Measurements from ENCODE around the gene RBM7. TPM values are rescaled to one million over a fixed set of nuclear protein-coding genes. Genes with fewer than 3 reads are reported as not detected.

Gene RBM7
- 10 to 100 TPM; 36.9 to 41.7 TPM for total RNA-seq

- CTCF ChIA-PET: no interaction called here
- Mint-ChIP-seq H3K27ac (peak within 1 kb of the TSS; percentile 97), H3K9me3 (no peaks in the 10 kb centered on the region), H3K4me3 (peak within 1 kb of the TSS; percentile 90), H3K27me3 (ENCODE audit: low read depth) (no peaks in the 10 kb centered on the region), H3K4me1 (ENCODE audit: low read depth) (peaks cover 44% of the 10 kb centered on the region), H3K36me3 (ENCODE audit: low read depth) (peaks cover 25% of the 10 kb centered on the region)
- intact Hi-C loops (cut with micrococcal nuclease): loop anchor here (1.0 to 10.0 kb wide), 7 partner anchors 39 to 1086 kb away; partner anchors contain the start of genes CLDN25, REXO2, TTC12 and USP28
- peak; percentile 98 for DNase-seq
Observed at GRCh38 chr11:114400216-114400914, at the start of gene RBM7, which contains the start of gene C11orf71. TSS of gene RBM7 (plus strand) at chr11:114400666. CDS start at chr11:114400672, 6 bp downstream. TSS of gene C11orf71 (minus strand) at chr11:114400511. CDS start at chr11:114400331, 180 bp downstream.

- intact Hi-C loops (cut with micrococcal nuclease): no loop called here
- H3K4me3 Mint-ChIP-seq: no peak overlapping the region
- CTCF ChIA-PET: no interaction called here
- no peak overlapping the region for H3K27ac Mint-ChIP-seq
- H3K9me3 Mint-ChIP-seq: no peaks in the 10 kb centered on the region
- H3K4me1 Mint-ChIP-seq (ENCODE audit: low read depth): no peaks in the 10 kb centered on the region
- H3K27me3 Mint-ChIP-seq (ENCODE audit: low read depth): no peaks in the 10 kb centered on the region
- H3K36me3 Mint-ChIP-seq (ENCODE audit: low read depth): no peaks in the 10 kb centered on the region
- no peak for DNase-seq
Observed at GRCh38 chr11:114353443-114353842, 47.0 kb upstream of the RBM7 start.

GRCh38 chr11:114354076-114354475, 46.4 kb upstream of the RBM7 start:
- Mint-ChIP-seq H3K9me3 (no peaks in the 10 kb centered on the region), H3K36me3 (ENCODE audit: low read depth) (no peaks in the 10 kb centered on the region), H3K4me3 (no peak overlapping the region), H3K27ac (no peak overlapping the region), H3K4me1 (ENCODE audit: low read depth) (no peaks in the 10 kb centered on the region), H3K27me3 (ENCODE audit: low read depth) (no peaks in the 10 kb centered on the region)
- DNase-seq: no peak
- intact Hi-C loops (cut with micrococcal nuclease): no loop called here
- CTCF ChIA-PET: no interaction called here

GRCh38 chr11:114358716-114359115, 41.8 kb upstream of the RBM7 start:
- no peak overlapping the region for H3K27ac Mint-ChIP-seq
- H3K4me1 Mint-ChIP-seq (ENCODE audit: low read depth): no peaks in the 10 kb centered on the region
- H3K36me3 Mint-ChIP-seq (ENCODE audit: low read depth): no peaks in the 10 kb centered on the region
- no peaks in the 10 kb centered on the region for H3K9me3 Mint-ChIP-seq
- no peak for DNase-seq
- CTCF ChIA-PET: no interaction called here
- intact Hi-C loops (cut with micrococcal nuclease): no loop called here
- H3K4me3 Mint-ChIP-seq: no peak overlapping the region
- no peaks in the 10 kb centered on the region for H3K27me3 Mint-ChIP-seq (ENCODE audit: low read depth)

GRCh38 chr11:114359342-114359741, 41.1 kb upstream of the RBM7 start:
- no peak overlapping the region for H3K4me3 Mint-ChIP-seq
- H3K9me3 Mint-ChIP-seq: no peaks in the 10 kb centered on the region
- H3K36me3 Mint-ChIP-seq (ENCODE audit: low read depth): no peaks in the 10 kb centered on the region
- DNase-seq: no peak
- no peaks in the 10 kb centered on the region for H3K27me3 Mint-ChIP-seq (ENCODE audit: low read depth)
- no peaks in the 10 kb centered on the region for H3K4me1 Mint-ChIP-seq (ENCODE audit: low read depth)
- intact Hi-C loops (cut with micrococcal nuclease): no loop called here
- CTCF ChIA-PET: no interaction called here
- no peak overlapping the region for H3K27ac Mint-ChIP-seq

GRCh38 chr11:114362326-114362725, 38.1 kb upstream of the RBM7 start:
- H3K4me1 Mint-ChIP-seq (ENCODE audit: low read depth): no peaks in the 10 kb centered on the region
- CTCF ChIA-PET: interaction anchor here (1.2 kb wide), 1 partner anchor 12 kb away, joined by 5 read pairs; no protein-coding TSS in a partner anchor
- DNase-seq: no peak
- H3K36me3 Mint-ChIP-seq (ENCODE audit: low read depth): no peaks in the 10 kb centered on the region
- no peak overlapping the region for H3K27ac Mint-ChIP-seq
- H3K27me3 Mint-ChIP-seq (ENCODE audit: low read depth): peaks cover 9% of the 10 kb centered on the region
- H3K9me3 Mint-ChIP-seq: no peaks in the 10 kb centered on the region
- intact Hi-C loops (cut with micrococcal nuclease): no loop called here
- H3K4me3 Mint-ChIP-seq: no peak overlapping the region

- CTCF ChIA-PET: interaction anchor here (1.1 kb wide), 1 partner anchor 19 kb away, joined by 3 read pairs; no protein-coding TSS in a partner anchor
- Mint-ChIP-seq H3K36me3 (ENCODE audit: low read depth) (no peaks in the 10 kb centered on the region), H3K9me3 (no peaks in the 10 kb centered on the region), H3K27me3 (ENCODE audit: low read depth) (peaks cover 9% of the 10 kb centered on the region), H3K27ac (no peak overlapping the region), H3K4me1 (ENCODE audit: low read depth) (no peaks in the 10 kb centered on the region), H3K4me3 (no peak overlapping the region)
- intact Hi-C loops (cut with micrococcal nuclease): no loop called here
- no peak for DNase-seq
Observed at GRCh38 chr11:114362958-114363357, 37.5 kb upstream of the RBM7 start.

GRCh38 chr11:114366331-114367243, 33.9 kb upstream of the RBM7 start:
- CTCF ChIA-PET: no interaction called here

GRCh38 chr11:114367244-114367957, 33.1 kb upstream of the RBM7 start:
- Mint-ChIP-seq H3K27me3 (ENCODE audit: low read depth) (peaks cover 9% of the 10 kb centered on the region), H3K4me3 (no peak overlapping the region), H3K4me1 (ENCODE audit: low read depth) (no peaks in the 10 kb centered on the region), H3K27ac (no peak overlapping the region), H3K36me3 (ENCODE audit: low read depth) (no peaks in the 10 kb centered on the region), H3K9me3 (no peaks in the 10 kb centered on the region)
- no peak for DNase-seq
- intact Hi-C loops (cut with micrococcal nuclease): no loop called here
- CTCF ChIA-PET: interaction anchor here (1.1 to 1.2 kb wide), 2 partner anchors 20 to 27 kb away, joined by 3 to 5 read pairs; no protein-coding TSS in a partner anchor

More at GRCh38 chr11:114366331-114367243, 33.9 kb upstream of the RBM7 start:
- H3K36me3 Mint-ChIP-seq (ENCODE audit: low read depth): no peaks in the 10 kb centered on the region
- no peak overlapping the region for H3K27ac Mint-ChIP-seq
- intact Hi-C loops (cut with micrococcal nuclease): no loop called here
- H3K9me3 Mint-ChIP-seq: no peaks in the 10 kb centered on the region
- no peaks in the 10 kb centered on the region for H3K4me1 Mint-ChIP-seq (ENCODE audit: low read depth)
- H3K4me3 Mint-ChIP-seq: no peak overlapping the region
- H3K27me3 Mint-ChIP-seq (ENCODE audit: low read depth): peaks cover 9% of the 10 kb centered on the region
- no peak for DNase-seq

- DNase-seq: no peak
- Mint-ChIP-seq H3K9me3 (no peaks in the 10 kb centered on the region), H3K27ac (no peak overlapping the region), H3K36me3 (ENCODE audit: low read depth) (no peaks in the 10 kb centered on the region), H3K4me3 (no peak overlapping the region), H3K27me3 (ENCODE audit: low read depth) (peaks cover 9% of the 10 kb centered on the region), H3K4me1 (ENCODE audit: low read depth) (no peaks in the 10 kb centered on the region)
- intact Hi-C loops (cut with micrococcal nuclease): no loop called here
- CTCF ChIA-PET: interaction anchor here (1.2 kb wide), 1 partner anchor 22 kb away, joined by 5 read pairs; no protein-coding TSS in a partner anchor
Observed at GRCh38 chr11:114368918-114369680, 31.4 kb upstream of the RBM7 start.

GRCh38 chr11:114375052-114375451, 25.4 kb upstream of the RBM7 start:
- CTCF ChIA-PET: no interaction called here
- intact Hi-C loops (cut with micrococcal nuclease): no loop called here
- Mint-ChIP-seq H3K36me3 (ENCODE audit: low read depth) (no peaks in the 10 kb centered on the region), H3K27me3 (ENCODE audit: low read depth) (no peaks in the 10 kb centered on the region), H3K4me1 (ENCODE audit: low read depth) (peaks cover 5% of the 10 kb centered on the region), H3K27ac (no peak overlapping the region), H3K4me3 (no peak overlapping the region), H3K9me3 (no peaks in the 10 kb centered on the region)
- DNase-seq: no peak
